ENCODE data around the gene WDR35. TPM values are rescaled to one million over a fixed set of nuclear protein-coding genes. Genes with fewer than 3 reads are reported as not detected.

WDR35 gene
- total and polyA plus RNA-seq, 10 of the 15 experiments (the other 5 are each of a cell fraction or from before 2014, with no cell fraction given), result 3.0 to 9.3 (median 6.3) TPM

DNA sequence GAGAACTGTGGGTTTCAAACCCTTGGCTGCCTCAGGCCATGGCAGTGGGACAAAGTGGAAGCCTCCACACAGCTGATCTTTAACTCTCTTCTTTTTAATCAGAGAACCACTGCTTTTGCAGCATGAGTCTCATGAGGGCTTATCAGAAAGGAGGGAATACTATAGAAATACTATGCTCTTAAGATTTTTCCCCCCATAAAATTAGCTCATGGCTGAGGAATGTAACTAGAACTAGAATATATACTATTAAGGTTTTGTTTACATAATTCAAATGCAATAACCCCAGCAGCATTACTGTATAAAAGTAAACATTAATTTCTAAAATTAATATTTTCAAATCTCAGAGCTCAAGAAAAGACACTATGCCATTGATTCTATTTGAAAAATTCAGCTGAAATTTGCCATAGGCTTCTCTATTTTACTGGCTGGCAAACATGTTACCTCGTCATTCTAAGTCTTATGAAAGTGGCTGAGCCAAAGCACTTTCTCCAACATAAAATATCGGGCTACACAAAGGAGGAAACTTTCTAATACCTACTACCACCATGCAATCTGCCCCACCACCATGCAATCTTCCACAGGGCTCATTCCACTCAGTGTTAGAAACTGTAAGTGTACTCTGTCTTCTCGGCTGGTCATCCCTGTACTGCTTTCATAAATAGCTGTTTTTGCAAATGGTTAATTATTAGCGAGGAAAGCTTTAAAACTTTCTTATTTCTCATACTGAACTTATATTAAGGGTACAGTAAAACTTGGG lies 42.5 kb downstream of the WDR35 start (continued):
- TF ChIP-seq, protein P1, sequence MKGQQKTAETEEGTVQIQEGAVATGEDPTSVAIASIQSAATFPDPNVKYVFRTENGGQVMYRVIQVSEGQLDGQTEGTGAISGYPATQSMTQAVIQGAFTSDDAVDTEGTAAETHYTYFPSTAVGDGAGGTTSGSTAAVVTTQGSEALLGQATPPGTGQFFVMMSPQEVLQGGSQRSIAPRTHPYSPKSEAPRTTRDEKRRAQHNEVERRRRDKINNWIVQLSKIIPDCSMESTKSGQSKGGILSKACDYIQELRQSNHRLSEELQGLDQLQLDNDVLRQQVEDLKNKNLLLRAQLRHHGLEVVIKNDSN (IDR thresholded peaks at IDR 0.05; ENCODE audit: borderline replicate concordance, extremely low read length, insufficient read depth, low read depth, low read length), result no peak
- TF ChIP-seq WRNIP1 (IDR thresholded peaks at IDR 0.05; ENCODE audit: borderline replicate concordance, low read depth, low read length), result no peak

DNA sequence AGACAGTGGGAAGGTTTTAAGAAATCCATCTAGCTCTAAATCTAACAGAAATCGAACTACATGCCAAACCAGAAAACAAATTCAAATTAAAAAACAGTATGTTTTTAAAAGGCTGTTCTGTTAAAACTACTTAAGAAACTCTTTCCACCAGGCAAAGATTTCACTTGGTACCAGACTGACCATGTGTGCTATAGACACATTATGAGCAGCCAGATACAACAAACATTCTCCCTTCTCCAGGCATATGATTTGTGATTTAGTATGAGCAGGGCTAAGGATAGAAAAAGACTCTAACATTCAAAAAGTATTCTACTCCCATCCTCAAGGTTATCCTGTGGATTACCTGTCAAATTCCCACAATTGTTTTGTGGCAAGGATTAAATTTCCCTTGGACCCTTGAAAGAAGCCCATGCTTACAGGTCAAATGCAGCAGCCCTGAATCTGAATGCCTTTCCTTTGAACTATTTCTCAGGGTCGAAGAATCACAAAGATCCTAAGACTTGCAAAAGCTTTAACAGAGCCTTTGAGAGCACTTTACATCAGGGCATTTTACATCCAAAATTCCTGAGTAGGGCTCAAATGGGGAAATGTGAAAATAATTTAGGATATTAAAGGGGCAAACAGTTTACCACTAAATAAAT lies 45.6 kb downstream of the WDR35 start:
- H3K9ac ChIP-seq (ENCODE audit: control insufficient read depth, insufficient read depth, low read length), result no peak overlapping the region
- no peak overlapping the region for H3K4me2 ChIP-seq (ENCODE audit: control insufficient read depth, insufficient read depth)
- BruUV-seq (replicated peaks), result no TSS peak
- no peak for FAIRE-seq
- H3K4me3 ChIP-seq, result no peak overlapping the region
- DNase-seq (ENCODE audit: low read depth, low spot score), result no peak
- CTCF ChIA-PET, result interaction anchor here (1.2 kb wide), 1 partner anchor 11 kb away, joined by 4 read pairs; no protein-coding TSS in a partner anchor
- 87% methylated on average over 2 of the region's 2 CpGs for WGBS (ENCODE audit: insufficient coverage, insufficient replicate concordance, low lambda C conversion rate, missing lambda C conversion rate)
- H3K9me3 ChIP-seq (replicated peaks; ENCODE audit: control insufficient read depth, insufficient read depth, low read length), result no peaks in the 10 kb centered on the region
- no peaks in the 10 kb centered on the region for H3K79me2 ChIP-seq (ENCODE audit: control insufficient read depth, insufficient read depth, low read length)
- ATAC-seq, result no peak
- RAD21 ChIA-PET (ENCODE audit: unreplicated experiment), result interaction anchor here (0.6 to 1.0 kb wide), 2 partner anchors 11 to 158 kb away, joined by 3 to 4 read pairs; no protein-coding TSS in a partner anchor
- no peak overlapping the region for H3K27ac ChIP-seq (ENCODE audit: control insufficient read depth, insufficient read depth)
- H4K20me1 ChIP-seq (ENCODE audit: control insufficient read depth, insufficient read depth), result no peaks in the 10 kb centered on the region
- H3K4me1 ChIP-seq (ENCODE audit: control insufficient read depth, insufficient read depth, low read length), result no peaks in the 10 kb centered on the region
- POLR2A ChIA-PET, result no interaction called here
- H2AFZ ChIP-seq (ENCODE audit: control insufficient read depth, low read depth, low read length), result no peak overlapping the region
- H3K27me3 ChIP-seq (replicated peaks in 1 of 2; ENCODE audit: control insufficient read depth in 2 of 2, insufficient read depth in 2 of 2, low read length in 1 of 2), result no peaks in the 10 kb centered on the region
- SMC1A ChIA-PET (ENCODE audit: uncharacterized antibody, unreplicated experiment), result interaction anchor here (1.6 to 2.7 kb wide), 2 partner anchors 9 to 17 kb away, joined by 7 to 9 read pairs; no protein-coding TSS in a partner anchor
- H3K36me3 ChIP-seq (ENCODE audit: control insufficient read depth in 2 of 2, insufficient read depth in 2 of 2, low read length in 1 of 2), result no peaks in the 10 kb centered on the region
- in situ Hi-C loops (cut with MboI), result no loop called here
- intact Hi-C loops (cut with micrococcal nuclease; ENCODE audit: unreplicated experiment), result no loop called here
- TF ChIP-seq POLR2AphosphoS2 (IDR thresholded peaks at IDR 0.05; ENCODE audit: low read depth, low read length), result no peak
- TF ChIP-seq ZBTB11 (CRISPR knock-in tag; IDR thresholded peaks at IDR 0.05), result no peak
- no peak for TF ChIP-seq SP1 (IDR thresholded peaks at IDR 0.05; ENCODE audit: low read depth, low read length)
- no peak for TF ChIP-seq TCF3 (IDR thresholded peaks at IDR 0.05; ENCODE audit: borderline replicate concordance, insufficient read depth, low read depth, low read length)
- no peak for TF ChIP-seq STAT1 (conservative IDR thresholded peaks at IDR 0.05)
- no peak for TF ChIP-seq FOS (IDR thresholded peaks at IDR 0.05; ENCODE audit: borderline replicate concordance, extremely low read depth, insufficient read length)
- TF ChIP-seq SUPT20H (IDR thresholded peaks at IDR 0.05; ENCODE audit: borderline replicate concordance, control insufficient read depth, low read depth, low read length), result no peak
- TF ChIP-seq FOXM1 (IDR thresholded peaks at IDR 0.05; ENCODE audit: low read depth, low read length), result no peak
- TF ChIP-seq, protein P2, sequence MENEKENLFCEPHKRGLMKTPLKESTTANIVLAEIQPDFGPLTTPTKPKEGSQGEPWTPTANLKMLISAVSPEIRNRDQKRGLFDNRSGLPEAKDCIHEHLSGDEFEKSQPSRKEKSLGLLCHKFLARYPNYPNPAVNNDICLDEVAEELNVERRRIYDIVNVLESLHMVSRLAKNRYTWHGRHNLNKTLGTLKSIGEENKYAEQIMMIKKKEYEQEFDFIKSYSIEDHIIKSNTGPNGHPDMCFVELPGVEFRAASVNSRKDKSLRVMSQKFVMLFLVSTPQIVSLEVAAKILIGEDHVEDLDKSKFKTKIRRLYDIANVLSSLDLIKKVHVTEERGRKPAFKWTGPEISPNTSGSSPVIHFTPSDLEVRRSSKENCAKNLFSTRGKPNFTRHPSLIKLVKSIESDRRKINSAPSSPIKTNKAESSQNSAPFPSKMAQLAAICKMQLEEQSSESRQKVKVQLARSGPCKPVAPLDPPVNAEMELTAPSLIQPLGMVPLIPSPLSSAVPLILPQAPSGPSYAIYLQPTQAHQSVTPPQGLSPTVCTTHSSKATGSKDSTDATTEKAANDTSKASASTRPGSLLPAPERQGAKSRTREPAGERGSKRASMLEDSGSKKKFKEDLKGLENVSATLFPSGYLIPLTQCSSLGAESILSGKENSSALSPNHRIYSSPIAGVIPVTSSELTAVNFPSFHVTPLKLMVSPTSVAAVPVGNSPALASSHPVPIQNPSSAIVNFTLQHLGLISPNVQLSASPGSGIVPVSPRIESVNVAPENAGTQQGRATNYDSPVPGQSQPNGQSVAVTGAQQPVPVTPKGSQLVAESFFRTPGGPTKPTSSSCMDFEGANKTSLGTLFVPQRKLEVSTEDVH (IDR thresholded peaks at IDR 0.05; ENCODE audit: low read depth, partially characterized antibody), result no peak
- TF ChIP-seq BMI1 (IDR thresholded peaks at IDR 0.05; ENCODE audit: borderline replicate concordance), result no peak
- no peak for TF ChIP-seq WRNIP1 (IDR thresholded peaks at IDR 0.05; ENCODE audit: borderline replicate concordance, low read depth, low read length)

Measured in GM12878 (cell line).